ENCODE results near the gene AREL1. TPM values are rescaled to one million over a fixed set of nuclear protein-coding genes. Genes with fewer than 3 reads are reported as not detected.

AREL1 gene
- total RNA-seq, 1 experiment from 2014 or later = 34.2 TPM

- H3K79me1 ChIP-seq (ENCODE audit: insufficient read depth, low read depth, low read length, poor library complexity, severe bottlenecking) = no peaks in the 10 kb centered on the region
- peaks cover 2% of the 10 kb centered on the region for H4K20me1 ChIP-seq (ENCODE audit: control insufficient read depth, insufficient read depth, insufficient read length)
- no peak overlapping the region for H3K14ac ChIP-seq (ENCODE audit: insufficient read depth, low read length)
- H3K4ac ChIP-seq (ENCODE audit: low read depth, low read length) = no peak overlapping the region
- no peak overlapping the region for H3K23ac ChIP-seq (ENCODE audit: insufficient read length, low read depth, low read length)
- H3K27ac ChIP-seq (ENCODE audit: insufficient read length, low read depth, low read length) = no peak overlapping the region
- no peak overlapping the region for H3T11ph ChIP-seq (ENCODE audit: low read length)
- Mint-ChIP-seq H3K4me1 (peaks cover 12 to 16% of the 10 kb centered on the region in 2 experiments), H3K27me3 (ENCODE audit: low read depth) (peaks cover 4% of the 10 kb centered on the region), H3K27ac (peak overlapping the region in 2 of 3 experiments; percentile 5 to 73; a peak in 1 of 7 replicates), H3K9me3 (no peaks in the 10 kb centered on the region), H3K4me3 (no peak overlapping the region; a peak in 1 of 5 replicates), H3K36me3 (ENCODE audit: insufficient read depth in 1 of 3, low read depth in 3 of 3) (peaks cover 0 to 1% (median 0%) of the 10 kb centered on the region in 3 experiments; a peak in 1 of 7 replicates)
- no peak overlapping the region for H2BK5ac ChIP-seq (ENCODE audit: insufficient read length, low read length)
- no peak overlapping the region for H2AFZ ChIP-seq (ENCODE audit: low read length)
- no peak overlapping the region for H3K18ac ChIP-seq (ENCODE audit: insufficient read length, low read depth, low read length)
- no peak overlapping the region for H2BK12ac ChIP-seq (ENCODE audit: insufficient read length, low read depth, low read length)
- no peaks in the 10 kb centered on the region for H3K4me1 ChIP-seq (ENCODE audit: insufficient read depth, low read length)
- H3K27me3 ChIP-seq (ENCODE audit: insufficient read depth, low read length) = no peaks in the 10 kb centered on the region
- WGBS (ENCODE audit: extremely low coverage, insufficient read length, low lambda C conversion rate) = no CpG with 5 or more reads among the region's 7 CpGs
- no peak overlapping the region for H2BK120ac ChIP-seq (ENCODE audit: low read depth, low read length, poor library complexity, severe bottlenecking)
- no peak overlapping the region for H2AK5ac ChIP-seq (ENCODE audit: insufficient read length, low read length)
- H2BK20ac ChIP-seq (ENCODE audit: low read depth, low read length, poor library complexity, severe bottlenecking) = no peak overlapping the region
- no peaks in the 10 kb centered on the region for H3K79me2 ChIP-seq (ENCODE audit: insufficient read depth, low read length)
- H4K8ac ChIP-seq (replicated peaks; ENCODE audit: insufficient read length, low read depth, low read length) = no peak overlapping the region
- H4K5ac ChIP-seq (ENCODE audit: insufficient read length, low read depth, low read length) = no peak overlapping the region
- H3K23me2 ChIP-seq (ENCODE audit: insufficient read length, low read depth, low read length, poor library complexity, severe bottlenecking) = no peaks in the 10 kb centered on the region
- H4K91ac ChIP-seq (ENCODE audit: insufficient read length, low read depth, low read length) = no peak overlapping the region
- no peak for TF ChIP-seq CTCF (conservative IDR thresholded peaks at IDR 0.05)
- no peak overlapping the region for H3K9ac ChIP-seq (ENCODE audit: extremely low read depth, insufficient read length, low read length)
- H2BK15ac ChIP-seq (ENCODE audit: low read depth, low read length) = no peak overlapping the region
- DNase-seq = no peak
- H3K9me3 ChIP-seq (ENCODE audit: control insufficient read depth, low read depth, low read length) = no peaks in the 10 kb centered on the region
- H3K56ac ChIP-seq (ENCODE audit: insufficient read length, low read depth, low read length) = no peak overlapping the region
- H3K4me2 ChIP-seq (ENCODE audit: insufficient read depth, insufficient read length, low read length) = no peak overlapping the region
Measured at GRCh38 chr14:74647678-74648461, 65.0 kb downstream of the AREL1 start.
